NCI-H2081 treated with DMSO at 0.1 percent for 48 hours (cell line): ENCODE measurements around the gene C9orf50.

Experiments
- DNase-seq: peaks from one replicate; lab custom pipeline; 2025; lab: John Stamatoyannopoulos, UW

The C9orf50 gene

DNA sequence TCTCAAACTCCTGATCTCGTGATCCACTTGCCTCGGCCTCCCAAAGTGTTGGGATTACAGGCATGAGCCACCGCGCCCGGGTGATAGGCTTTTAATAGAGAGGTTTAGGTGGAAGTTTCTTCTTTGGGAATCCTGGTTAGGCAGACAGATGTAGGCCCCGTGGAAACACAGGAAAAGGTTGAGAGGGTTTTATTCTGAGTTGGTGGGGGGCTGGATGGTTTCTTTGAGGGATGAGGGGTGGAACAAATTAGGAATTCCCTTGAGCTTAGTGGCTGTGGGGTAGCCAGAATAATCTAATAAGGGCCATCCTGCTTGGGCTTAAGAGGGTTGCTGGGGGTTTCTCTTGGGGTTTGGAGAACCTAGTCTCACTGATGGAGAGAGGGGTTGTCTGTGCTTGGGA is 30.4 kb downstream of the C9orf50 start:
- no peak for DNase-seq

DNA sequence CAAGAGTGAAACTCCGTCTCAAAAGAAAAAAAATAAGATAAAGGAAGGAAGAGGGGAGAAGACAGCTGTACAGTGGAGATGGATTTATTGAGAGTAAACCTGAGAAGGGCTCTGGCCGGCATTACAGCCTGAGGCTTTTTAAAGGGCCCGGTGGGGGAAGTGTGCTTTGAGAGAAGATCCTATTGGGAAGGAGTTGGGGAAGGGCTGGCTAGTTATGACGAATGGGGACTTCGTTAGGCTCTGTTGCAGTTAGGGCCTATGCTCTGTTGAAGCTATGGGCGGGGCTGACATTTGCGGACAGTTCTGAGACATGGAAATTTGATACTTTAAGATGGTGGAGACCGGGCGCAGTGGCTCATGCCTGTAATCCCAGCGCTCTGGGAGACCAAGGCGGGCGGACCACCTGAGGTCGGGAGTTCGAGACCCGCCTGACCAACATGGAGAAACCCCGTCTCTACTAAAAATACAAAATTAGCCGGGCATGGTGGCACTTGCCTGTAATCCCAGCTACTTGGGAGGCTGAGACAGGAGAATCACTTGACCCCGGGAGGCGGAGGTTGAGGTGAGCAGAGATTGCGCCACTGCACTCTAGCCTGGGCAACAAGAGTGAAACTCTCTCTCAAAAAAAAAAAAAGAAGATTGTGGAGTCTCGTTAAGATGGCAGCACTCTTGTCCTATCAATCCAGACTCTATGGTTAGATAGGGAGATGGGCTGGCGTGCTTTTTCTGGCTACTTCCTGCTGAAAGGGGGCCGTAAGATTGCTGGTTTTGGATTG is 33.2 kb downstream of the C9orf50 start:
- no peak for DNase-seq

DNA sequence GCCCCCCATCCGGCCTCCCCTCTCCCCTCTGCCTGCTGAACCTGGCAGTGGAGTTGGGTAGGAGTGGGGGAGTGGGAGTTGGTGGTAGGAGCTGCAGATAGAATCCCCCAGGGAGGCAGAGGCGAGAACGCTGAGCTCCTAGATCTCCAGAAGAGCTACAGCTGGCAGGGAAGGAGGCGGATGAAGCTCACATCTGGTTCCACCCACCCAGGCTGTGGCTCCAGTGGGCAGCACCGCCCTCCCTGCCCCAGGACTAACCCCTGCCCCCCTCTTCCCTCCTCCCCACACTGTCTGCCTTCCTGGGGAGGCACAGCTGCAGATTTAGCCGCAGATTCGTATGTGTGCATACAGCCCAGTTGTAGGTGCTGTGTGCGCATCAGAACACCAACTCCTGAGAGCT is 34.2 kb downstream of the C9orf50 start:
- no peak for DNase-seq

DNA sequence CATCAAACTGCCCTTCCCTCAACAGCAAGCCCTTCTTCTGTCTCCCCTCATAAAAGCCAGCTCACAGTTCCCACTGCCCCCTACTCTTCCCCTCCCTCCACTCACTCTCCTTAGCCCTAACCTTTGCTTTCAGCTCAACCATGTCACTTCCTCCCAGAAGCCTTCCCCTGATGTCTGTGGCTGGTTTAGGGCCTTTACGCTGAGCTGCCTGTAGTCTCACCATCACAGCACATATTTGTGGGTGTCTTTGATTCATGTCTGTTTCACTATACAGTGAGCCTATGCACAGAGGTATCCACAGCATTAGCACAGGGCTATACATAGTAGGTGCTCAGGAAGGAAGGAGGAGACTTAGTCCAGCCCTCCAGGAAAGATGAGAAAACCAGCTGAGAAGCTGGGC is 34.7 kb downstream of the C9orf50 start:
- no peak for DNase-seq

DNA sequence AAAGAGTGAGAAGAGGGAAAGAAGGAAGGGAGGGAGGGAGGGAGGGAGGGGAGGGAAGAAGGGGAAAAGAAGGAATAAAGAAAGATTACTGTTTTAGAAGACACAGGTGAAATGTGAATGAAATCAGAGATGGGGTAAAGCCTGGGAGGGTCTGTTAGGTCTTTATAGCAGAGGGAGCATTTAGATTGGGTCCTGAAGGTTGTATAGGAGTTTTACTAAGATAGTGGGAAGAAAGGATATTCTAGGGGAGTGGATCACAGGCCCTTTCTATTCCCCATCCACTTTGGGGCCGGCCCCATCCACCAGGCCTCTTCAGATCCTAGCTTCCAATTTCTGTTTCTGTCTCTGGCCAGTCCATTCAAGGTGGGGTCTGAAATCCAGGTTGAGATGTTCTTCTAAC is 35.5 kb downstream of the C9orf50 start:
- DNase-seq: no peak

DNA sequence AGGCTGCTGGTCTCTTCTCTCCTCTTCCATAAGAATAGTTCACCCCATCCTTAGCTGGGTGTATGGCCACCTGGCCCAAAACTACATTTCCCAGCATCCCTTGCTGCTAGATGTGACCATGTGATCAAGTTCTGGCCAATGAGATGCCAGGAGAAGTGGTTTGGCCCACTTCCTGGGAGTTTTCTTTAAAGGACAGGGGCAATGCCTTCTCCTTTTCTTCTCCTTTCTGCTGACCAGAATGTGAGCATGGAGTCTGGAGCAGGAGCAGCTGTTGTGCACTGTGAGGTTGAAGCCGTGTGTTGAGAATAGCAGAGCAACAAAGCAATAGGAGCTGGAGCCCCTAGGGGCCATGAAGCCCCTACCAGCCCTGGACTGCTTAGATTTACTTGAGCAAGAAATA is 36.8 kb downstream of the C9orf50 start:
- no peak for DNase-seq

DNA sequence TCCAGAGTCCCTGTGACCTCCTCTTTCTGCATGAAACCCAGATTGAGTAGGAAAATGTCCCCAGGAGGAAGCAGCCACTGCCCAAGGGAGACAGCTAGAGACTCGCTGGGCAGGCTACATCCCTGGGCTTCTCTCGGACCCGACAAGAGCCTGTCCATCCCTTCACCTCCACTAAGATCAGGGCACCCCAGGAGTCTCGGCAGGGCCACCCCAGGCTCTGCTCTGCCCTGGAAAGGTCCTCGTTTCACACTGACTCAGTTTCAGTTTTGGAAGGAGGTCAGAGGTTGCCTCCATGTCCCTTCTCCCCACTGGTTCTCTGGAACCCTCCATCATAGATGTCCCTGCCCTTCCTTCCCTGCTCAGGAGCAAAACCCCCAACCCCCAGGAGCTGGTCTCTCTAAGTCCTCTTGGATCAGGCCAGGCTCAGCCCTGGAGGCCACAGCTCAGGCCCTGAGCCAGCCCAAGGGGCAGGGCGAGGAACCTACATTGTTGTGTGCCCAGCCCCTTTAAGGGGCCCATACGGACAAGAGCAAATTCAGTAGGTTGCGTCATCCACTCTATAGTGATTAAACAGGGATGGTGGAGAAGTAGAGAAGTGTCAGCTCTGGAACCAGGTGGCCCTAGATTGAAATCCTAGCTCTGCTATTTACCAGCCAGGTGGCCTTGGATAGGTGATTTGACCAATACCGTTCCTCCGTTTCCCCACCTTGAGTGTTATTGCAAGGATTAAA is 37.4 kb downstream of the C9orf50 start:
- DNase-seq: no peak

DNA sequence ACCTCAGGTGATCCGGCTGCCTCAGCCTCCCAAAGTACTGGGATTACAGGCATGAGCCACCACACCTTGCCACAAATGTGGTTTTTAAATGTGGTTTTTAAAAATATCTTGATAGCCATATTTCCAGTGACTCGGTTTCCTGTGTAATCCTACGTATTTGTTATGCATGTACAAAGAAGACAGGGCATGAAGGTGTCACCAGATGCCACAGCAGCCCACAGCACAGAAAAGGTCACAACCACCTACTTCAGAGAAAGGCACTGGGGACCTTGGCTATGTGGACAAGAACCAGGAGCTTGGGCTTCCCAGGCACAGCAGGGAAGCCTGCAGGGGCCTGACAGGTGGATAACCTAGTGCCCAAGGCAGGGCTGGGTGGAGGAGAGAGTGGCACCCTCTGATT is 38.0 kb downstream of the C9orf50 start:
- DNase-seq: no peak

DNA sequence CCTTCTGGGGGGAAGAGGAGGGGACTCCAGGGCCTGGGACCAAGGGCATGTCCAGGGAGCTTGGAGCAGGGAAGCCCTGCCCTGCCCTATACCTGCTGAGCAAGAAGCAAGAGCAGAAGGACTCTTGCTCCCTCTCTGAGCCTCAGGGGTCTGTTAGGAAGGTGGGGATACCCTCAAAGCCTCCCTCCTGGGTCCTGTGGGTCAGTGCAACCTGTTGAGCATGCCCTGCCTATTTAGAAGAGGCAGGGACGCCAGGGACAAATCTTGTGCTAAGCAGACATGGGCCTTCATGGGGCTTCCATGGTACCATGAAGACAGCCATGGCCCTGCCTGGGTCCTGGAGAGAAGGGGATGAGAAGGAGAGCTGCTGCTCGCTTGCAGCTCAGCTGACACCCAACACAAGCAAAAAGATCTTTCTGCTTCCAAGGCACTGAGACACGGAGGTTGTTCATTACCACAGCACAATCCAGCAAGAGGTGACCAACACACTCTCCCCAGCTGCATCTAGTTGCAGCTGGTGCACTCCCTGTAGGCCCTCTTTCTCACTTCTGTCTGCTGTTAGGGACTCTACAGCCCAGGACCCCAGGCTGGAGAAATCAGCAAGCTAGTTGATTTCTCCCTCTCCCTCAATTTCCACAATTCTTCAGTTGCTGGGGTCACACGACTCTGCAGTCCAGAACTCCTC is 39.3 kb downstream of the C9orf50 start:
- no peak for DNase-seq

DNA sequence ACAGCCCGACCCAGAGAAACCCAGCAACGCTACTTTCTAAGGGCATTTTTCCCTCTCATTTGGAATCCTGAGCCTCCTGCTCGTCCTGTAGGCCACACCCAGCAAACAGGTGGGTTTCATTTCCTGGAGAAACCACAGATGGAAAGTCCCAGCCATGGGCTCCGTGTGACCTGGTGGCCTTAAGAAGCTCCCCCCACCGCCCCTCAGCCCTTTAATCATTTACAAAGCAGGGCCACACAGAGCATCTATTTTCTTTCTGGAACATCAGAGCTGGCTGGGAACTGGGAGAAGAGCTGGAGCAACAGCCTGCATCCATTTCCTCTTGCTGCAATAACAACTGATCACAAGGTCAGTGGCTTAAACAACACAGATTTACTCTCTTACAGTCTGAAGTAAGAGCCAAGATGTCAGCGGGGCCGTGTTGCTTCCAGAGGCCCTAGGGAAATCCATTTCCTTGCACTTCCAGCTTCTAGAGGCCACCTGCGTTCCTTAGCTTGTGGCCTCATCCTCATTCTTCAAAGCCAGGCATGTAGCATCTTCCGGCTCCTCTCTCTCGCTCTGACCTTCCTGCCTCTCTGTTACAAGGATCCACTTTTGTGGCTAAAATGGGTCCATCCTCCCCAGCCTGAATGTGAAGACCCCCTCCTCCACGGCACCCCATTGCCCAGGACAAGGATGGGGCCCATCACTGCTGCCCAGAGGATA is 40.5 kb downstream of the C9orf50 start:
- DNase-seq: no peak

DNA sequence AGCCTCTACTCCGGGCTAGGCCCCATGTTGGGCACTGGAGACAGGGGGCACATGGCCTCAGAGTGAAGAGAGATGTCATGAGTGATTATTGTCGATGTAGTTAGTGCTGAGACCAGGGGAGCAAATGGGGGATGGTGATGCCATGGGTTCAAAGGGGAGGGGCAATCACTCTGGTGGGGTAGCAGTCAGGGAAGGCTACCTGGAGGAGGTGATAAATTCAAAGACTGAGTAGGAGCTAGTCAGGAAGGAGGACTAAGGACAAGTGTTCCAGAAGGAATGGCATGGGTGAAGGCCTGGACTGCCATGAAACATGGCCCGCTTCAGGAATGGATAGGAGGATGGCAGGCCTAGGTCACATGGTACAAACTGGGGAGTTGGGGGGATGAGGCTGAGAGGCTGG is 41.6 kb downstream of the C9orf50 start:
- no peak for DNase-seq

DNA sequence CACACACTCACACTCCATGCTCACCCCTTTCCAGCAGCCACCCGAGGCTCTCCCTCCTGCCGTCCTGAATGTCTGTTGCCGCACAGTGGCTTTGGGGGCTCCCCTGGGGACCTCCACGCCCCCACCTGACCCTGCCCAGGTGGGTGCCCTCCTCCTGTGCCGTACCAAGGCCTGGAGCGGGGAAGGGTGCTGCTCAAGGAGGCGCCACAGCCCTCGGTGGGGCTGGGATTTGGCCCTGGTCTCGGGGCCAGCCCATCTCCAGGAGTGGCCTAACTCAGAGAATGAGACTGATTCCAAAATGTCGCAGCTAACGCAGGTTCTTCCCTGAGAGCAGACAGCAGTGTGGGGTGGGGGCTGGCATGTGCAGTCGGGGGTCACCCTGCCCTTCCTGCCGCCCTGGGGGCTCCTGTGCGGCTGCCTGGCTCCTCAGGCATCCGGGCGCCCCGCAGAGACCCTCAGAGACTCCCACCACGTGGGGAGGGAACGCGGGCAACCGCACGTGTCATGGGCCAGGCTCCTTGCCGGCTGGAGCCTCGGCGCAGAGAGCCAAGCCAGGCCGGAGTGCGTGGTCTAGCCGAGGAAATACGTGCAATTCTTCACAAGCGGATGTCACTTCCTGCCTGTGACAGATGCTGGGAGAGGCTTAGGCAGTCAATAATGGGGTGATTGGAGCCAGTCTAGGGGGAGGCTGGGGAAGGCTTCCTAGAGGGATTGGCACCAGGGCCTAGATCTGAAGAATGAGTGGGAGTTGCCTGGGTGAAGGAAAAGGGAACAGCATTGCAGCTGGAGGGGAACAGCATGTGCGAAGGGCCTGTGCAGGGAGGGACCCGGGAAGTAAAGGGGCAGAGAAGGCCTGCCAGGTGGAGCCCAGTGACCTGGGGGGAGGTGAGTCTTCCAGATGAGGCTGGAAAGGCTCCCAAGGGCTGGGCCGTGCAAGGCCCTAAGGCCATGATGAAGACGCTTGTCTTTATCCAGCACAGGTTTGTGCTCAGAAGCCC is 44.1 kb downstream of the C9orf50 start:
- no peak for DNase-seq

DNA sequence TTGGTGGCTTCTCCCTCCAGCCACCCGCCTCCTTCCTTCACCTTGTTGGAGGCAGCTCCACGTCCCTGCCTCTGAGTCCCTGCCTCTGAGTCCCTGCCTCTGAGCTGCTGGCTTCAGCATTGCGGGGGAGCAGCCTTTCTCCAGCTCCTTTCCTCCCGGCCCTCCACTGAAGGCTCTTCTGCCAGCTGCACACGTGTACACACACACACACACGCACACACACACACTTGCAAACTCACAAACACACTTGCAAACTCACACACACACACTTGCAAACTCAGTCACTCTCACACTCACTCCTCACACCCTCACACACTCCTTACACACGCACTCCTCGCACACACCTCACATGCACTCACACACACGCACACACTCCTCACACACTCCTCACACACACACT is 45.1 kb downstream of the C9orf50 start:
- DNase-seq: no peak

DNA sequence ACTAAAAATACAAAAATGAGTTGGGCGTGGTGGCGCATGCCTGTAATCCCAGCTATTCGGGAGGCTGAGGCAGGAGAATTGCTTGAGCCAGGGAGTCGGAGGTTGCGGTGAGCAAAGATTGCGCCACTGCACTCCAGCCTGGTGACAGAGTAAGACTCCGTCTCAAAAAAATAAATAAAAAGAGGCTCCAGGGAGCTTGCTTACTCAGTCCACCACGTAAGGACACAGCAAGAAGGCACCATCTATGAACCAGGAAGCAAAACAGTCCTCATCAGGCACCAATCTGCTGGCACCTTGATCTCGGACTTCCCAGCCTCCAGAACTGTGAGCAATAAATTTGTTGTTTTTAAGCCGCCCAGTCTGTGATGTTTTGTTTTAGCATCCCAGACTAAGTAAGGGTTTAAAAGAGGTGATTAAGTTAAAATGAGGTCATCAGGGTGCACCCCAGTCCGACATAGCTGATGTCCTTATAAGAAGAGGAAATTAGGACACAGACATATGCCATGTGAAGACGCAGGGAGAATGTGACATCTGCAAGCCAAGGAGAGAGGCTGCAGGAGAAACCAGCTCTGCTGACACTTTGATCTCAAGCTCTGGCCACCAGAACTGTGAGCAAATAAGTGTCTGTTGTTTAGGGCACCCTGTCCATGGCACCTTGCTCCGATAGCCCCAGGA is 45.9 kb downstream of the C9orf50 start:
- DNase-seq: no peak

DNA sequence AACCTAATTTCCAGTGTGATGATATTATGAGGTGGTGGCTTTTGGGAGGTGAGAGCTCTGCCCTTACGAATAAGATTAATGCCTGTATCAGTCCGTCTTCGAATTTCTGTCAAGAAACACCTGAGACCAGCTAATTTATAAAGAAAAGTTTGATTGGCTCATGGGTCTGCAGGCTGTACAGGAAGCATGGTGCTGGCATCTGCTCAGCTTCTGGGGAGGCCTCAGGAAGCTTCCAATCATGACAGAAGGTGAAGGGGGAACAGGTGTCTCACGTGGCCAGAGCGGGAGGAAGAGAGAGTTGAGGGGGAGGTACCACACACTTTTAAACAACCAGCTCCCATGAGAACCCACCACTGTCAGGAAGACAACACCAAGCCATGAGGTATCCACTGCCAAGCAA is 46.9 kb downstream of the C9orf50 start:
- DNase-seq: no peak

DNA sequence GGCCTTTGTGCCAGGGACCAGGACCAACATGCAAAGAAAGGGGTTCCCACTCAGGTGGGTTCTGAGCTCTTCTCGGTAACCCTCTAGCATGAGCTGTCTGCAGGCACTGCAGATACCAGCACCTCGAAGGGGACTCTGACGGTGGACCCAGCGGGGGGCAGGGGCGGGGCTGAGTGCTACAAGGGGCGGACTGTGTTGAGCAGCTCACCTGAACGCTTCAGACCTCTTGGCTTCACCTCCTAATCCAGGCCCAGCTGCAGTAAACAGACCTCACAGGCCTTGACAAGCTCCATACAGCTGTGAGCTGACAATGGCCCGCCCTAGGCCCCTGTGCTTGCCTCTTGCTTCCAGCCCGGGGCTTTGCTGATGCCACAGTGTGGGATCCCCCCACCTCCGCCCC is 48.4 kb downstream of the C9orf50 start:
- DNase-seq: no peak

DNA sequence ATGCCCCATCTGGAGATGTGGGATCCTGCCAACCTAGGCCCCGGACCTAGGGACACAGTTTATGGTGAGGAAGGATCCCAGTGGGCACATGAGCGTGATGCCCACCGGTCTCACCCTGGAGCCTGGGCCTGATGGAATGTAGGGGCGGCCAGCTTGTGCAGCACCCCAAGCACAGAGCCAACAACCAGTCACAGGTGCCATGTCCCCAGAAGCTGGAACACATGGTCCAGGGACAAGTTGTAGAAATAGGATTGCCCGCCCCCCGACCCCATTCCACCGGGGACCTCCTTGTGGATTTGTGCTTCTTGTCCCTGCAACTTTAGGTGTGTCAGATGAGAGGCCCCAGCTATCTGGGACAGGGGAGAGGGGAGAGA is 48.9 kb downstream of the C9orf50 start:
- no peak for DNase-seq

DNA sequence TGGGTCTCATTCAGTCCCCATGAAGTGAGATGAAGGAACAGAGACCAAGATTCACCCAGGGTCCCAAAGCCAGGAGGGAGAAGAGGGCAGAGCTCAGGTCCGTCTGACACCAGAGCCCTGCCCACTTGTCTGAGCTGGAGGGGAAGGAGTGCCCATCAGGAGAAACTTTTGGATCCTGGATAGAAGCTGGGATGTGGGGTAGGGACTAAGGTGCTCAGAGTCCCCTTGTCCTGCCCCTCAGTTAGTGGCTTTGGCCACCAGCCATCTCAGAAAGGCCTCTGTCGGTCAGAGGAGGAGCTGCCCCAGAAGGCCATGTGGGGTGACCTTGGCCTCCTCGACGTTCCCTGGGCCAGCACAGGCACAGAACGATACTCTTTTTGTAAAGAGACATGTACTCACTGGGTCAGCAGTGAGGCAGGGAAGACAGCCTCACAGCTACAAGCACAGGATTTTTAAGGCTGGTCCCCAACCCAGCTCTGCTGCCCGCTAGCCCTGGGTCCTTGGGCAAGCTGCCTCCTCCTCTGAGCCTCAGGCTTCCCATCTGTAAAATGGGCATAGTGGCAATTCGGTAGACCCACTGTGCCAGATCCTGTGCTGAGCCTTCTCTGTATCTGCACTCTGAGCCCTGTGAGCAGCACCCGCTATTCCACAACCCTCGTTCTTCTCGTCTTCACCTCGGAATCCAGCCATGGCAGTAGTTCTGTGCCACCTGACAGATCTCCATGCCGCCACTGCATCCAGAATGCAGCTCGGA is 49.4 kb downstream of the C9orf50 start:
- DNase-seq: no peak

DNA sequence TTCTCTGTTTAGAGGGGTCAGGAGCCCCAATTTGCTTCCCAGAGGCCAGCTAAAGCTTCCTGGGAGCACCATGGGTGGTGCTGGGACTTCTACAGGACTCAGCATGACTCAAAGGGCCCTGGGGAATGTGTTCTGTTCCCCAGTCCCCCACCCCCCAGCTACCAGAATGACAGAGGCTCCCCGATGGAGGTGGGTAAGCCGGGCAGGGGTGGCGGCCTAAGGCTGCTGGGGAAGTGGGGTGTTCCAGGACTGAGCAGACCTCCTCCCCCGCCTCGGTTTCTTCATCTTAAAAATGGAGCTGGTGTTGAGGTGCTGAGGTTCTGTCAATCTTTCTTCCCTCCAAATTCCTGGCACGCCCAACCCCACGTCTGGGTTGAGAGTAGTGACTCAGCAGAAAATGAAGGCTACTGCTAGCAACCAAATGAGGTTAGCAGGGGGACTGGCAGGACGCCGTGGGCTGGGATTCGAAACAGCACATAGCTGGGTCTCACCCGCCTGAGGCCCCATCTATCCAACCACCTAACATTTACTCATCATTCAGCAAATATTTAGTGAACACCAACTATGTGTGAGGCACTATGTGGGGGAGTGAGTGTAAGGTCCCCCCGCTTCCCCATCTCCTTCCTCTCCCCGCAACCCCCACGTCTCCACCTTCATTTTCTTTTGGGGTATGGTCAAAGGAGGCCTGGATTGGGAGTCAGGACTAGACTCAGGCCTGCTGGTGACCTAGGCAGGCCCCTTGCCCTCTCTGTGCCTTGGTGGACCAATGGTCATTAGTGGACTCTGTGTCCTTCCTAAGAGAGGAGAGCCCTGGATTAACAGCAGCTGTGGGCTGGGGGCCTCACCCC is 50.2 kb downstream of the C9orf50 start:
- DNase-seq: no peak
